Activated T-cell treated with anti-CD3 and anti-CD28 coated beads for 48 hours (primary cell): Measurements from ENCODE around the gene NFATC1.
"Not testable (repeated sequence)": the region's sequence is repeated elsewhere in the genome, so short reads cannot be mapped to it uniquely, and the experiment has no call there.

ENCODE experiments used
- DNase-seq: peaks from one replicate; pipeline ENCODE4 v3.0.0-alpha.2; 2020; ENCODE audit warnings: low read depth

The NFATC1 gene

GRCh38 chr18:79476031-79476917 is 80.5 kb downstream of the NFATC1 start:
- DNase-seq, result no peak

GRCh38 chr18:79476918-79477571 is 81.3 kb downstream of the NFATC1 start:
- DNase-seq, result no peak

- DNase-seq, result no peak
Observed at GRCh38 chr18:79477711-79478483, 82.2 kb downstream of the NFATC1 start.

- DNase-seq, result no peak
Observed at GRCh38 chr18:79478484-79479115, 82.9 kb downstream of the NFATC1 start.

- no peak for DNase-seq
Observed at GRCh38 chr18:79479116-79479760, 83.5 kb downstream of the NFATC1 start.

- no peak for DNase-seq
Observed at GRCh38 chr18:79479761-79480161, 84.0 kb downstream of the NFATC1 start.

- DNase-seq, result no peak
Observed at GRCh38 chr18:79480171-79481045, 84.7 kb downstream of the NFATC1 start.

- DNase-seq, result no peak
Observed at GRCh38 chr18:79481046-79481790, 85.5 kb downstream of the NFATC1 start.

- DNase-seq, result not testable (repeated sequence)
Observed at GRCh38 chr18:79483393-79483792, 87.7 kb downstream of the NFATC1 start.

- DNase-seq, result no peak
Observed at GRCh38 chr18:79483971-79484491, 88.3 kb downstream of the NFATC1 start.

GRCh38 chr18:79484661-79485621 is 89.2 kb downstream of the NFATC1 start:
- no peak for DNase-seq

- no peak for DNase-seq
Observed at GRCh38 chr18:79485788-79486355, 90.1 kb downstream of the NFATC1 start.

- DNase-seq, result no peak
Observed at GRCh38 chr18:79486356-79487182, 90.8 kb downstream of the NFATC1 start.

GRCh38 chr18:79487183-79487800 is 91.6 kb downstream of the NFATC1 start:
- no peak for DNase-seq

- DNase-seq, result no peak
Observed at GRCh38 chr18:79487801-79488201, 92.1 kb downstream of the NFATC1 start.

- DNase-seq, result no peak
Observed at GRCh38 chr18:79488311-79489050, 92.8 kb downstream of the NFATC1 start.
